ENCODE results near the gene URB1. TPM values are rescaled to one million over a fixed set of nuclear protein-coding genes. Genes with fewer than 3 reads are reported as not detected.
A peak's percentile ranks its signal among the peaks of the same experiment; 100 is the strongest.

Gene URB1
- total and polyA plus RNA-seq, 2 experiments from 2014 or later = 7.7 to 44.1 TPM

DNA sequence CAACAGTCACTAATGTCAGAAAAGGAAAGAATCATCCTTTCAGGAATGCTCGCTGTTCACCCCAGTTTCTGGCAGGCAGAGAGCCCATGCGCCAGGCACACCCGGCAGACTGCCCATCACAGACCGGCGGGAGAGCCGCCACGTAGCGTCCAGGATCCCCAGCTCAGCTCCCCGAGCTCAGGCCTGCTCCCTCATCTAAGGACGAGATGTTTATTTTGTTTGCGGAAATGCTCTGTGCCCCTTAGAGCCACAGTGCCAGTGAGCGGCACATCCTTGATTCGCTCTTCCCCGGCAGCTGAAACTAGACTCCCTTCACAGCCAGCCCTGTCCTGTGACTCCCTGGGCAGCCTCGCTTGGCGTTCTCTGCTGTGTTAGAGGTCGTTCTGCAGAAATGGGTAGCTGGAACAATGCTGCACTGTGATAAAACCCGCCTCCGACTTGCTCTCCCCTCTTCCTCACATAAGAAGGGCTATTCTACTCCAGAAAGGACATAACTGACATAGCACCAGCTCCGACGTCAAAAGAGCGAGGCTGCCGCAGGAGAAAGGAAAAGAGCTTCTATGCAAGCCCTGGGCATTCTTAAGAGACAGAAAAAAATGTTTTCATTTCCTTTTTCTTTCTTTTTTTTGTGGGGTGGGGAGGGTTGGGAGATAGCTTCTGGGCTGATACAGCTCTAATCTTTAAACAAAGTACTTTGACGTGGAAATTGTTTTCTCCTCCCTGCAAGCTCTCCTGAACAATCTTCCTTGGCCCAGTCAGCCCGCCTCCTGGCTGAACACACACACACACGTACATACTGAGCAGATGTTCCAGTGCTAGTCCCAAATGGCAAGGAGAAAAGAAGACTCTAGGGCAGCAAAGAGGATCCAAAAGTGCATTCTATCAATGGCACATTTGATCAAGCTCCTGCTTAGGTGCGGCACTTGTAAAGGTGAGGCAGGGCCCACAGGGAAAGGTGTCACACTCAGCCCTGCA lies 56.9 kb downstream of the URB1 start:
- Mint-ChIP-seq H3K9me3 (no peaks in the 10 kb centered on the region), H3K4me1 (peaks cover 21% of the 10 kb centered on the region), H3K36me3 (ENCODE audit: low read depth) (peaks cover 81% of the 10 kb centered on the region), H3K27me3 (ENCODE audit: insufficient read depth, low read depth, poor library complexity) (peaks cover 5% of the 10 kb centered on the region), H3K27ac (peak overlapping the region; percentile 41), H3K4me3 (no peak overlapping the region)
- H3K4me3 ChIP-seq = no peak overlapping the region
- no peaks in the 10 kb centered on the region for H3K4me1 ChIP-seq (ENCODE audit: insufficient read depth)
- TF ChIP-seq, protein P1, sequence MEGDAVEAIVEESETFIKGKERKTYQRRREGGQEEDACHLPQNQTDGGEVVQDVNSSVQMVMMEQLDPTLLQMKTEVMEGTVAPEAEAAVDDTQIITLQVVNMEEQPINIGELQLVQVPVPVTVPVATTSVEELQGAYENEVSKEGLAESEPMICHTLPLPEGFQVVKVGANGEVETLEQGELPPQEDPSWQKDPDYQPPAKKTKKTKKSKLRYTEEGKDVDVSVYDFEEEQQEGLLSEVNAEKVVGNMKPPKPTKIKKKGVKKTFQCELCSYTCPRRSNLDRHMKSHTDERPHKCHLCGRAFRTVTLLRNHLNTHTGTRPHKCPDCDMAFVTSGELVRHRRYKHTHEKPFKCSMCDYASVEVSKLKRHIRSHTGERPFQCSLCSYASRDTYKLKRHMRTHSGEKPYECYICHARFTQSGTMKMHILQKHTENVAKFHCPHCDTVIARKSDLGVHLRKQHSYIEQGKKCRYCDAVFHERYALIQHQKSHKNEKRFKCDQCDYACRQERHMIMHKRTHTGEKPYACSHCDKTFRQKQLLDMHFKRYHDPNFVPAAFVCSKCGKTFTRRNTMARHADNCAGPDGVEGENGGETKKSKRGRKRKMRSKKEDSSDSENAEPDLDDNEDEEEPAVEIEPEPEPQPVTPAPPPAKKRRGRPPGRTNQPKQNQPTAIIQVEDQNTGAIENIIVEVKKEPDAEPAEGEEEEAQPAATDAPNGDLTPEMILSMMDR (conservative IDR thresholded peaks at IDR 0.05; ENCODE audit: low read depth in 2 of 2) = no peak
- TF ChIP-seq CREB1 (CRISPR knock-in tag; IDR thresholded peaks at IDR 0.05; ENCODE audit: low read depth) = no peak
- no peak for TF ChIP-seq POLR2AphosphoS5 (IDR thresholded peaks at IDR 0.05; ENCODE audit: low read depth)
- TF ChIP-seq EZH2 (IDR thresholded peaks at IDR 0.05; ENCODE audit: low read depth, unreplicated experiment) = no peak
- no peak for TF ChIP-seq STAT1 (IDR thresholded peaks at IDR 0.05; ENCODE audit: unreplicated experiment)
- no peak for TF ChIP-seq EZH2phosphoT487 (IDR thresholded peaks at IDR 0.05; ENCODE audit: unreplicated experiment)
- no peak for TF ChIP-seq ZNF331 (CRISPR knock-in tag; IDR thresholded peaks at IDR 0.05; ENCODE audit: low read depth)
- TF ChIP-seq, protein P2, sequence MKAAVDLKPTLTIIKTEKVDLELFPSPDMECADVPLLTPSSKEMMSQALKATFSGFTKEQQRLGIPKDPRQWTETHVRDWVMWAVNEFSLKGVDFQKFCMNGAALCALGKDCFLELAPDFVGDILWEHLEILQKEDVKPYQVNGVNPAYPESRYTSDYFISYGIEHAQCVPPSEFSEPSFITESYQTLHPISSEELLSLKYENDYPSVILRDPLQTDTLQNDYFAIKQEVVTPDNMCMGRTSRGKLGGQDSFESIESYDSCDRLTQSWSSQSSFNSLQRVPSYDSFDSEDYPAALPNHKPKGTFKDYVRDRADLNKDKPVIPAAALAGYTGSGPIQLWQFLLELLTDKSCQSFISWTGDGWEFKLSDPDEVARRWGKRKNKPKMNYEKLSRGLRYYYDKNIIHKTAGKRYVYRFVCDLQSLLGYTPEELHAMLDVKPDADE (IDR thresholded peaks at IDR 0.05) = no peak
- TF ChIP-seq, protein P3, sequence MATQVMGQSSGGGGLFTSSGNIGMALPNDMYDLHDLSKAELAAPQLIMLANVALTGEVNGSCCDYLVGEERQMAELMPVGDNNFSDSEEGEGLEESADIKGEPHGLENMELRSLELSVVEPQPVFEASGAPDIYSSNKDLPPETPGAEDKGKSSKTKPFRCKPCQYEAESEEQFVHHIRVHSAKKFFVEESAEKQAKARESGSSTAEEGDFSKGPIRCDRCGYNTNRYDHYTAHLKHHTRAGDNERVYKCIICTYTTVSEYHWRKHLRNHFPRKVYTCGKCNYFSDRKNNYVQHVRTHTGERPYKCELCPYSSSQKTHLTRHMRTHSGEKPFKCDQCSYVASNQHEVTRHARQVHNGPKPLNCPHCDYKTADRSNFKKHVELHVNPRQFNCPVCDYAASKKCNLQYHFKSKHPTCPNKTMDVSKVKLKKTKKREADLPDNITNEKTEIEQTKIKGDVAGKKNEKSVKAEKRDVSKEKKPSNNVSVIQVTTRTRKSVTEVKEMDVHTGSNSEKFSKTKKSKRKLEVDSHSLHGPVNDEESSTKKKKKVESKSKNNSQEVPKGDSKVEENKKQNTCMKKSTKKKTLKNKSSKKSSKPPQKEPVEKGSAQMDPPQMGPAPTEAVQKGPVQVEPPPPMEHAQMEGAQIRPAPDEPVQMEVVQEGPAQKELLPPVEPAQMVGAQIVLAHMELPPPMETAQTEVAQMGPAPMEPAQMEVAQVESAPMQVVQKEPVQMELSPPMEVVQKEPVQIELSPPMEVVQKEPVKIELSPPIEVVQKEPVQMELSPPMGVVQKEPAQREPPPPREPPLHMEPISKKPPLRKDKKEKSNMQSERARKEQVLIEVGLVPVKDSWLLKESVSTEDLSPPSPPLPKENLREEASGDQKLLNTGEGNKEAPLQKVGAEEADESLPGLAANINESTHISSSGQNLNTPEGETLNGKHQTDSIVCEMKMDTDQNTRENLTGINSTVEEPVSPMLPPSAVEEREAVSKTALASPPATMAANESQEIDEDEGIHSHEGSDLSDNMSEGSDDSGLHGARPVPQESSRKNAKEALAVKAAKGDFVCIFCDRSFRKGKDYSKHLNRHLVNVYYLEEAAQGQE (IDR thresholded peaks at IDR 0.05; ENCODE audit: unreplicated experiment) = no peak
- no peak for TF ChIP-seq JUNB (IDR thresholded peaks at IDR 0.05; ENCODE audit: unreplicated experiment)
- TF ChIP-seq, protein P4, sequence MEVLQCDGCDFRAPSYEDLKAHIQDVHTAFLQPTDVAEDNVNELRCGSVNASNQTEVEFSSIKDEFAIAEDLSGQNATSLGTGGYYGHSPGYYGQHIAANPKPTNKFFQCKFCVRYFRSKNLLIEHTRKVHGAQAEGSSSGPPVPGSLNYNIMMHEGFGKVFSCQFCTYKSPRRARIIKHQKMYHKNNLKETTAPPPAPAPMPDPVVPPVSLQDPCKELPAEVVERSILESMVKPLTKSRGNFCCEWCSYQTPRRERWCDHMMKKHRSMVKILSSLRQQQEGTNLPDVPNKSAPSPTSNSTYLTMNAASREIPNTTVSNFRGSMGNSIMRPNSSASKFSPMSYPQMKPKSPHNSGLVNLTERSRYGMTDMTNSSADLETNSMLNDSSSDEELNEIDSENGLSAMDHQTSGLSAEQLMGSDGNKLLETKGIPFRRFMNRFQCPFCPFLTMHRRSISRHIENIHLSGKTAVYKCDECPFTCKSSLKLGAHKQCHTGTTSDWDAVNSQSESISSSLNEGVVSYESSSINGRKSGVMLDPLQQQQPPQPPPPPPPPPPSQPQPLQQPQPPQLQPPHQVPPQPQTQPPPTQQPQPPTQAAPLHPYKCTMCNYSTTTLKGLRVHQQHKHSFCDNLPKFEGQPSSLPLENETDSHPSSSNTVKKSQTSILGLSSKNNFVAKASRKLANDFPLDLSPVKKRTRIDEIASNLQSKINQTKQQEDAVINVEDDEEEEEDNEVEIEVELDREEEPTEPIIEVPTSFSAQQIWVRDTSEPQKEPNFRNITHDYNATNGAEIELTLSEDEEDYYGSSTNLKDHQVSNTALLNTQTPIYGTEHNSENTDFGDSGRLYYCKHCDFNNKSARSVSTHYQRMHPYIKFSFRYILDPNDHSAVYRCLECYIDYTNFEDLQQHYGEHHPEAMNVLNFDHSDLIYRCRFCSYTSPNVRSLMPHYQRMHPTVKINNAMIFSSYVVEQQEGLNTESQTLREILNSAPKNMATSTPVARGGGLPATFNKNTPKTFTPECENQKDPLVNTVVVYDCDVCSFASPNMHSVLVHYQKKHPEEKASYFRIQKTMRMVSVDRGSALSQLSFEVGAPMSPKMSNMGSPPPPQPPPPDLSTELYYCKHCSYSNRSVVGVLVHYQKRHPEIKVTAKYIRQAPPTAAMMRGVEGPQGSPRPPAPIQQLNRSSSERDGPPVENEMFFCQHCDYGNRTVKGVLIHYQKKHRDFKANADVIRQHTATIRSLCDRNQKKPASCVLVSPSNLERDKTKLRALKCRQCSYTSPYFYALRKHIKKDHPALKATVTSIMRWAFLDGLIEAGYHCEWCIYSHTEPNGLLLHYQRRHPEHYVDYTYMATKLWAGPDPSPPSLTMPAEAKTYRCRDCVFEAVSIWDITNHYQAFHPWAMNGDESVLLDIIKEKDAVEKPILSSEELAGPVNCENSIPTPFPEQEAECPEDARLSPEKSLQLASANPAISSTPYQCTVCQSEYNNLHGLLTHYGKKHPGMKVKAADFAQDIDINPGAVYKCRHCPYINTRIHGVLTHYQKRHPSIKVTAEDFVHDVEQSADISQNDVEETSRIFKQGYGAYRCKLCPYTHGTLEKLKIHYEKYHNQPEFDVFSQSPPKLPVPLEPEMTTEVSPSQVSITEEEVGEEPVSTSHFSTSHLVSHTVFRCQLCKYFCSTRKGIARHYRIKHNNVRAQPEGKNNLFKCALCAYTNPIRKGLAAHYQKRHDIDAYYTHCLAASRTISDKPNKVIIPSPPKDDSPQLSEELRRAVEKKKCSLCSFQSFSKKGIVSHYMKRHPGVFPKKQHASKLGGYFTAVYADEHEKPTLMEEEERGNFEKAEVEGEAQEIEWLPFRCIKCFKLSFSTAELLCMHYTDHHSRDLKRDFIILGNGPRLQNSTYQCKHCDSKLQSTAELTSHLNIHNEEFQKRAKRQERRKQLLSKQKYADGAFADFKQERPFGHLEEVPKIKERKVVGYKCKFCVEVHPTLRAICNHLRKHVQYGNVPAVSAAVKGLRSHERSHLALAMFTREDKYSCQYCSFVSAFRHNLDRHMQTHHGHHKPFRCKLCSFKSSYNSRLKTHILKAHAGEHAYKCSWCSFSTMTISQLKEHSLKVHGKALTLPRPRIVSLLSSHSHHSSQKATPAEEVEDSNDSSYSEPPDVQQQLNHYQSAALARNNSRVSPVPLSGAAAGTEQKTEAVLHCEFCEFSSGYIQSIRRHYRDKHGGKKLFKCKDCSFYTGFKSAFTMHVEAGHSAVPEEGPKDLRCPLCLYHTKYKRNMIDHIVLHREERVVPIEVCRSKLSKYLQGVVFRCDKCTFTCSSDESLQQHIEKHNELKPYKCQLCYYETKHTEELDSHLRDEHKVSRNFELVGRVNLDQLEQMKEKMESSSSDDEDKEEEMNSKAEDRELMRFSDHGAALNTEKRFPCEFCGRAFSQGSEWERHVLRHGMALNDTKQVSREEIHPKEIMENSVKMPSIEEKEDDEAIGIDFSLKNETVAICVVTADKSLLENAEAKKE (CRISPR knock-in tag; IDR thresholded peaks at IDR 0.05) = no peak
- ATAC-seq = no peak
- H3K9me2 ChIP-seq (ENCODE audit: insufficient read depth) = no peaks in the 10 kb centered on the region
- H3K4me2 ChIP-seq = no peak overlapping the region
- no peak overlapping the region for H2AFZ ChIP-seq
- H4K20me1 ChIP-seq (replicated peaks; ENCODE audit: insufficient read depth) = peaks cover 6% of the 10 kb centered on the region; the same call in 1 of the 2 replicates
- H3K27ac ChIP-seq (ENCODE audit: low read depth) = no peak overlapping the region; the same call in 1 of the 2 replicates
- H3K79me2 ChIP-seq (replicated peaks; ENCODE audit: insufficient read depth) = no peaks in the 10 kb centered on the region; the same call in 1 of the 2 replicates
- H3K27me3 ChIP-seq (ENCODE audit: insufficient read depth) = no peaks in the 10 kb centered on the region
- H3K36me3 ChIP-seq (ENCODE audit: insufficient read depth) = peaks cover 32% of the 10 kb centered on the region; the same call in 1 of the 2 replicates
- DNase-seq (ENCODE audit: low spot score) = no peak
- H3F3A ChIP-seq (replicated peaks; ENCODE audit: low read depth) = no peaks in the 10 kb centered on the region
